HFFc6 (cell line): ENCODE data around the gene CELF3. TPM values are rescaled to one million over a fixed set of nuclear protein-coding genes. Genes with fewer than 3 reads are reported as not detected.

ENCODE experiments used
- DNase-seq: peaks from one replicate; pipeline ENCODE4 v3.0.0-alpha.2; 2018
- H3K27ac Mint-ChIP-seq: 2 replicates; pipeline ENCODE4 v1.8.0; 2020; ENCODE audit warnings: mild to moderate bottlenecking, mixed read lengths
- H3K27me3 Mint-ChIP-seq: 2 replicates; pipeline ENCODE4 v1.8.0; 2021; ENCODE audit warnings: mild to moderate bottlenecking, moderate library complexity, mixed read lengths; ENCODE audit not compliant: insufficient read depth
- H3K36me3 Mint-ChIP-seq: 2 replicates; pipeline ENCODE4 v1.8.0; 2021; ENCODE audit warnings: low read depth, mixed read lengths
- H3K4me1 Mint-ChIP-seq: 2 replicates; pipeline ENCODE4 v1.8.0; 2020; ENCODE audit warnings: low read depth, mixed read lengths
- H3K4me3 Mint-ChIP-seq: 2 replicates; pipeline ENCODE4 v1.8.0; 2020; ENCODE audit warnings: mild to moderate bottlenecking, moderate library complexity, mixed read lengths
- H3K9me3 Mint-ChIP-seq: 2 replicates; pipeline ENCODE4 v1.8.0; 2020; ENCODE audit warnings: mild to moderate bottlenecking, mixed read lengths
- total RNA-seq, 6 experiments: library from RNA; stranded (reverse); fragmentation: NEBNext Ultra II Directional; extraction: Animal tissue kit (Norgen Biotek cat#: 25700); gene quantifications; 2 replicates in 1 of 6; 3 replicates in 5 of 6; pipeline ENCODE4 v1.2.3, GENCODE V29; 2021
- TF ChIP-seq, protein P1 (sequence below): fragments of 200-600 bp; sonication (generic); IDR thresholded peaks from 2 replicates; pipeline ENCODE4 v1.5.0; 2021; ENCODE audit warnings: antibody characterized with exemption, mild to moderate bottlenecking

Gene CELF3
- total RNA-seq, 6 experiments from 2014 or later = not detected

DNA sequence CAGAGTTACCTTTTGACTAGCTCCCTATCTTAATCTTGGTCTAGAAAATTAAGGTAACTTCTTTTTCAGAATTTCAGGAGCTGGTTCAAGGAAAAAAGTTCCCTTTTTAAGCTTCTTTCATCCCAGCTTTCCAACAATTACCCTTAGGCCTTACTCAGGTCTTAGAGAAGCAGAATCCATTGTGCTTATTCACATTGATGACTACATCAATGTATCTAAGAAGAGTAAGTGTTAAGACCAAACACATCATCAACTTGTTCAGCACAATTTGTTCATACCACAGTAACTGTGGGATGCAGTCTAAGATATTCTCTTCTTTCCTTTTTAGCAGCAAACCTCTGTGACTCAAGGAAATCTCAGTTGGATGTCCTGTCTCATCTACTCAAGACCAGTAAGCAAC, 42.6 kb upstream of the CELF3 start:
- no peak for DNase-seq
- Mint-ChIP-seq H3K36me3 (peaks cover 27% of the 10 kb centered on the region), H3K27me3 (no peaks in the 10 kb centered on the region), H3K4me3 (no peak overlapping the region), H3K27ac (no peak overlapping the region), H3K4me1 (peaks cover 55% of the 10 kb centered on the region), H3K9me3 (no peaks in the 10 kb centered on the region)
- TF ChIP-seq, protein P1, sequence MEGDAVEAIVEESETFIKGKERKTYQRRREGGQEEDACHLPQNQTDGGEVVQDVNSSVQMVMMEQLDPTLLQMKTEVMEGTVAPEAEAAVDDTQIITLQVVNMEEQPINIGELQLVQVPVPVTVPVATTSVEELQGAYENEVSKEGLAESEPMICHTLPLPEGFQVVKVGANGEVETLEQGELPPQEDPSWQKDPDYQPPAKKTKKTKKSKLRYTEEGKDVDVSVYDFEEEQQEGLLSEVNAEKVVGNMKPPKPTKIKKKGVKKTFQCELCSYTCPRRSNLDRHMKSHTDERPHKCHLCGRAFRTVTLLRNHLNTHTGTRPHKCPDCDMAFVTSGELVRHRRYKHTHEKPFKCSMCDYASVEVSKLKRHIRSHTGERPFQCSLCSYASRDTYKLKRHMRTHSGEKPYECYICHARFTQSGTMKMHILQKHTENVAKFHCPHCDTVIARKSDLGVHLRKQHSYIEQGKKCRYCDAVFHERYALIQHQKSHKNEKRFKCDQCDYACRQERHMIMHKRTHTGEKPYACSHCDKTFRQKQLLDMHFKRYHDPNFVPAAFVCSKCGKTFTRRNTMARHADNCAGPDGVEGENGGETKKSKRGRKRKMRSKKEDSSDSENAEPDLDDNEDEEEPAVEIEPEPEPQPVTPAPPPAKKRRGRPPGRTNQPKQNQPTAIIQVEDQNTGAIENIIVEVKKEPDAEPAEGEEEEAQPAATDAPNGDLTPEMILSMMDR = no peak

DNA sequence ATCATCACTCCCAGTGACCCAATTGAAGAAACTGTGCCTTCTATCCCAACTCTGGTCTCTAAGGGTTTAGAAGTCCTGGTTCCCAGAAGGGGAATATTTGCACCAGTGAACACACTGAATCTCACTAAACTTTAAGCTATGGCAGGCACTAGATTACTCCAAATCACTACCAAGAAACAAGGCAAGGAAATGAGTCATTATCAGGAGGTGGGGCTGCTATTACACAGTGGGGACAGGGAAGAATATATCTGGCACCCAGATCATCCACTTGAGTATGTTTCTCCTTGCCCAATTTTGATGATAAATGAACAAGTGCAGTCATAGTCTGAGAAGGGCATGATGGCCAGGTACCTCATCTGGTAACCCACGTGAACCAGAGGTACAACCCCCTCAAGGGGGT, 39.7 kb upstream of the CELF3 start:
- TF ChIP-seq, protein P1 = no peak
- H3K4me3 Mint-ChIP-seq = no peak overlapping the region
- peaks cover 3% of the 10 kb centered on the region; the same call in 1 of the 2 replicates for H3K27me3 Mint-ChIP-seq
- DNase-seq = peak; percentile 11
- peaks cover 31% of the 10 kb centered on the region for H3K4me1 Mint-ChIP-seq
- peaks cover 22% of the 10 kb centered on the region for H3K36me3 Mint-ChIP-seq
- peak overlapping the region; percentile 12 for H3K27ac Mint-ChIP-seq
- no peaks in the 10 kb centered on the region for H3K9me3 Mint-ChIP-seq

DNA sequence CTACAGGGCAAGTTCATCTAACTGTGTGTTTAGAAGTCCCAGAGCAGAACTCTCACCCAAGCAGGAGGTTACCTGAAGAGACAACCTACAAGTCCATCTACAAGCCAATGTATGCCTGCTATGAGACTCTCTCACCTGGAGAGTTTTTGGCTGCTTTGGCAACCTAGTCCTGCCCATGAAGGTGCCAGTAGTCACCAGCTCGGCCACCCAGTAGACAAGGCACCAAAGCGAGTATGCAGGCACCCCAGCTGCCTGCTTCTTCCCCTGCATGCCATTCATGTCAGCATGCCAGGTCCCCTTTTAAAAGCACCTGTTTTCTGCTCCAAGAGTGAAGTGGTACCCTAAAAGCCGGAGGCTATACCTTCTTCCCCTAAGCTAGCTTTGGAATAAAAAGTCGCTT, 24.9 kb upstream of the CELF3 start:
- no peaks in the 10 kb centered on the region for H3K4me1 Mint-ChIP-seq
- TF ChIP-seq, protein P1 = no peak
- no peak overlapping the region for H3K27ac Mint-ChIP-seq
- DNase-seq = no peak
- H3K9me3 Mint-ChIP-seq = peaks cover 10% of the 10 kb centered on the region
- H3K36me3 Mint-ChIP-seq = no peaks in the 10 kb centered on the region
- peaks cover 41% of the 10 kb centered on the region for H3K27me3 Mint-ChIP-seq
- no peak overlapping the region for H3K4me3 Mint-ChIP-seq

DNA sequence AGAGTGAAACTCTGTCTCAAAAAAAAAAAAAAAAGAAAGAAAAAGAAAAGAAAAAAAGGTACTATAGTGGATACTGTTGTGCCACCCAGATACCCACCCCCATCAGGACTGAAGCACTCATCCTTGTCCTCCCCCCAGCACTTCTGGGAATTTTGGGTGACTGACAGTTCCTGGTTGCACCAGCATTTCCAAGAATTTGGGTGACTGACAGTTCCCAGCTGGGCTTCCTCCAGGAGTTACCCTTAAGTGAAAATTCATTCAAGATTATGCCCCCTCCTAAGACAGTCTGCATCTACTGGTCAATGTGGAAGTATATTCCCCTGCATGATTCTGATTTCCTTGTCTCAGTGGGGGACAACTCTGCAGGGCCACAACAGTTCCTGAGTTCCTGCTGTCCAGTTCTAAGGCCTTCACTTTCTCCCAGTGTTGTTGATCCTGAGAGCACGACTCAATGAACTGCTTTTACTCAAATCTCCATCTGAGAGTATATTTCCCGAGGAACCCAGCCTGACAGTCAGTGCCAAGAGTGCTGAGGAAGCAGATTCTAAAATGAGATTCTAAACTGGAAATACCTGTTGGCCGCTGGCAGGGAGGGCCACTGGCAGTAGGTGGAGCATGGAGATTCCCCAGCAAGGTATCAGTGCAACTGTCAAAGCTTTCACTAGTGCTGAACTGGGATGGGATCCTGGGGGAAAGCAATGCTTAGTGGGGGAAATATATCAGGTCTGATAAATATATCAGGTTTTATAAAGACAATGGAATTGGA, 23.2 kb upstream of the CELF3 start:
- Mint-ChIP-seq H3K36me3 (no peaks in the 10 kb centered on the region), H3K27me3 (peaks cover 28% of the 10 kb centered on the region), H3K4me1 (no peaks in the 10 kb centered on the region), H3K4me3 (no peak overlapping the region), H3K9me3 (peaks cover 11% of the 10 kb centered on the region), H3K27ac (no peak overlapping the region)
- no peak for DNase-seq
- TF ChIP-seq, protein P1 = no peak

DNA sequence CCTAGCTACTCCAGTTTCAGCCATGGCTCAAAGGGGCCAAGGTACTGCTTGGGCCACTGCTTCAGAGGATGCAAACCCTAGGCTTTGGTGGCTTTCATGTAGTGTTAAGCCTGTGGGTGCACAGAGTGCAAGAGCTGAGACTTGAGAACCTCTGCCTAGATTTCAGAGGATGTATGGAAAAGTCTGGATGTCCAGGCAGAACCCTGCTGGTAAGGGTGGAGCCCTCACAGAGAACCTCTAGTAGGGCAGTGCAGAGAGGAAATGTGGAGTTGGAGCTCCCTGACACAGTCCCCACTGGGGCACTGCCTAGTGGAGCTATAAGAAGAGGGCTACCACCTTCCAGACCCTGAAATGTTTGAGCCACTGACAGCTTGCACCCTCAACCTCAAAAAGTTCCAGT, 20.9 kb upstream of the CELF3 start:
- peaks cover 11% of the 10 kb centered on the region for H3K9me3 Mint-ChIP-seq

More for the DNA sequence above, 20.9 kb upstream of the CELF3 start:
- Mint-ChIP-seq H3K4me1 (no peaks in the 10 kb centered on the region), H3K27me3 (peaks cover 20% of the 10 kb centered on the region), H3K36me3 (no peaks in the 10 kb centered on the region), H3K27ac (no peak overlapping the region), H3K4me3 (no peak overlapping the region)
- no peak for DNase-seq
- TF ChIP-seq, protein P1 = no peak
